RWPE2 (cell line): Measurements from ENCODE around the gene HOXA4.

Experiments used
- ATAC-seq: fragments of 200-7000 bp; cut with Tn5 transposase; 3 replicates; pipeline ENCODE4 v1.9.1; 2021; ENCODE audit warnings: low read depth
- DNase-seq: peaks from one replicate; pipeline ENCODE4 v3.0.0-alpha.2; 2020; ENCODE audit warnings: low spot score
- H3K27ac ChIP-seq: fragments of 450-650 bp; 2 replicates; pipeline ENCODE4 v1.5.1; 2017; ENCODE audit warnings: mild to moderate bottlenecking; ENCODE audit not compliant: poor library complexity, severe bottlenecking
- H3K27me3 ChIP-seq: fragments of 250-450 bp; sonication (Bioruptor Pico); 2 replicates; pipeline ENCODE4 v1.5.1; 2021; ENCODE audit warnings: mild to moderate bottlenecking, moderate library complexity; ENCODE audit not compliant: insufficient read depth, poor library complexity, severe bottlenecking
- H3K36me3 ChIP-seq: fragments of 250-450 bp; sonication (Bioruptor Pico); 2 replicates; pipeline ENCODE4 v1.5.1; 2020; ENCODE audit warnings: low read depth, mild to moderate bottlenecking, moderate library complexity
- H3K4me1 ChIP-seq: fragments of 250-450 bp; sonication (Bioruptor Pico); 2 replicates; pipeline ENCODE4 v1.5.1; 2021; ENCODE audit warnings: mild to moderate bottlenecking, moderate library complexity; ENCODE audit not compliant: insufficient read depth, poor library complexity, severe bottlenecking
- H3K4me3 ChIP-seq: fragments of 250-450 bp; sonication (Bioruptor Pico); 2 replicates; pipeline ENCODE4 v1.5.1; 2021; ENCODE audit warnings: mild to moderate bottlenecking, moderate library complexity; ENCODE audit not compliant: severe bottlenecking
- H3K9me3 ChIP-seq: fragments of 250-450 bp; sonication (Bioruptor Pico); 2 replicates; pipeline ENCODE4 v1.5.1; 2021; ENCODE audit warnings: mild to moderate bottlenecking, moderate library complexity; ENCODE audit not compliant: severe bottlenecking
- TF ChIP-seq, protein P1 (sequence below): fragments of 450-650 bp; IDR thresholded peaks from one replicate; pipeline ENCODE4 v1.5.1; 2017; ENCODE audit warnings: mild to moderate bottlenecking, moderate library complexity; ENCODE audit not compliant: poor library complexity, severe bottlenecking

Gene HOXA4

GRCh38 chr7:27104341-27105058 is 26.1 kb downstream of the HOXA4 start:
- ATAC-seq, result no peak
- no peaks in the 10 kb centered on the region for H3K9me3 ChIP-seq
- no peak for DNase-seq
- peaks cover 11% of the 10 kb centered on the region for H3K36me3 ChIP-seq
- TF ChIP-seq, protein P1, sequence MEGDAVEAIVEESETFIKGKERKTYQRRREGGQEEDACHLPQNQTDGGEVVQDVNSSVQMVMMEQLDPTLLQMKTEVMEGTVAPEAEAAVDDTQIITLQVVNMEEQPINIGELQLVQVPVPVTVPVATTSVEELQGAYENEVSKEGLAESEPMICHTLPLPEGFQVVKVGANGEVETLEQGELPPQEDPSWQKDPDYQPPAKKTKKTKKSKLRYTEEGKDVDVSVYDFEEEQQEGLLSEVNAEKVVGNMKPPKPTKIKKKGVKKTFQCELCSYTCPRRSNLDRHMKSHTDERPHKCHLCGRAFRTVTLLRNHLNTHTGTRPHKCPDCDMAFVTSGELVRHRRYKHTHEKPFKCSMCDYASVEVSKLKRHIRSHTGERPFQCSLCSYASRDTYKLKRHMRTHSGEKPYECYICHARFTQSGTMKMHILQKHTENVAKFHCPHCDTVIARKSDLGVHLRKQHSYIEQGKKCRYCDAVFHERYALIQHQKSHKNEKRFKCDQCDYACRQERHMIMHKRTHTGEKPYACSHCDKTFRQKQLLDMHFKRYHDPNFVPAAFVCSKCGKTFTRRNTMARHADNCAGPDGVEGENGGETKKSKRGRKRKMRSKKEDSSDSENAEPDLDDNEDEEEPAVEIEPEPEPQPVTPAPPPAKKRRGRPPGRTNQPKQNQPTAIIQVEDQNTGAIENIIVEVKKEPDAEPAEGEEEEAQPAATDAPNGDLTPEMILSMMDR, result no peak
- H3K4me1 ChIP-seq, result peaks cover 3% of the 10 kb centered on the region
- H3K27me3 ChIP-seq, result no peaks in the 10 kb centered on the region
- H3K27ac ChIP-seq, result no peak overlapping the region
- no peak overlapping the region for H3K4me3 ChIP-seq

- Histone ChIP-seq H3K4me3 (no peak overlapping the region), H3K4me1 (peaks cover 7% of the 10 kb centered on the region), H3K27me3 (no peaks in the 10 kb centered on the region), H3K36me3 (peaks cover 16% of the 10 kb centered on the region), H3K9me3 (no peaks in the 10 kb centered on the region), H3K27ac (no peak overlapping the region)
- TF ChIP-seq, protein P1, result no peak
- no peak for DNase-seq
- ATAC-seq, result no peak
These were observed 26.9 kb downstream of the HOXA4 start for GRCh38 chr7:27103489-27104226.

DNA sequence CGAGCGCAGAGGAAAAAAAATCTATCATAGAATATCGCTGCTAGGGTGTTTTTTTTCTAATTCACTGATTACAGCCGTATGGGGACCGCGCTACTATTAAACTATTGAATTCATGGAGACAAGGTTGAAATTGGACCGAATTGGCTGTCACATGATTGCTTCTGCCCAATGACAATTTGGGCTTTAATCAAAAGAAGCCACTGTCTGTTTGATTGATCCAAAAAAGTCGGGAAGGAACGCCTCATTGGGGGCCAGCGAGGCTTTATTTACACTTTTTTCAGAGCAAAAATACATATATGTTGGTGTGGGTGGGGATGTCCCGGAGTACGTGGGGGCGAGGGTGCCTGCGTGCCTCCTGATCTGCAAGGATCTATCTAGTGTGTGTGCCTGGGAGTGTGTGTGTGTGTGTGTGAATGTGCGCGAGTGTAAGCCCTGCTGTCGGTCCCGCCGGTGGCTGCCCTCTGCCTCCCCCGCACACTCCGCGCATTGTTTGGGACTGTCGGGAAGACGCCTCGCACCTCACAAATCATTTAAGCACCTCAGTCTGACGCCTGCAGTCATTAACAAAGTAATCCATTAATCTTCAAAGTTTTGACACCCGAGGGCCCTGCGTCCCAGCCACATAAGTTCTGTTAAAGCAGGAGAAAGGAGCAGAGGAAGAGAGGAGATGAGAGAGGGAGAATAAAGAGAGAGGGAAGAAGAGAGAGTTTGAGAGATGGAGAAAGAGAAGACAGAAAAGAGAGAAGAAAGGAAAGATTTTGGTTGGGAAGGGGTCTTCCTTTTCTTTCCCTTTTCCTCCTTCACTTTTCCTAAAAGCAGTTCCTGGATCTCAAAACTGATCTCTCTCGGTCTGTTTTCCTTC is 27.7 kb downstream of the HOXA4 start, which contains the start of gene HOXA2:
Gene HOXA2 (minus strand): TSS at position 103 of the 862 bp plus-strand sequence. CDS start 183 bp downstream, outside the sequence.
- no peak for DNase-seq
- no peak for ATAC-seq
- TF ChIP-seq, protein P1, result no peak
- H3K9me3 ChIP-seq, result no peaks in the 10 kb centered on the region
- H3K4me3 ChIP-seq, result no peak within 1 kb of the TSS
- H3K36me3 ChIP-seq, result peaks cover 16% of the 10 kb centered on the region
- H3K27me3 ChIP-seq, result no peaks in the 10 kb centered on the region
- peaks cover 7% of the 10 kb centered on the region for H3K4me1 ChIP-seq
- H3K27ac ChIP-seq, result no peak within 1 kb of the TSS

GRCh38 chr7:27101957-27102580 is 28.5 kb downstream of the HOXA4 start:
- no peak for DNase-seq
- TF ChIP-seq, protein P1, result no peak
- no peak for ATAC-seq
- Histone ChIP-seq H3K36me3 (peaks cover 16% of the 10 kb centered on the region), H3K27me3 (no peaks in the 10 kb centered on the region), H3K9me3 (no peaks in the 10 kb centered on the region), H3K27ac (no peak overlapping the region), H3K4me3 (no peak overlapping the region), H3K4me1 (peaks cover 7% of the 10 kb centered on the region)
